Measurements from ENCODE around the gene LCLAT1.

DNA sequence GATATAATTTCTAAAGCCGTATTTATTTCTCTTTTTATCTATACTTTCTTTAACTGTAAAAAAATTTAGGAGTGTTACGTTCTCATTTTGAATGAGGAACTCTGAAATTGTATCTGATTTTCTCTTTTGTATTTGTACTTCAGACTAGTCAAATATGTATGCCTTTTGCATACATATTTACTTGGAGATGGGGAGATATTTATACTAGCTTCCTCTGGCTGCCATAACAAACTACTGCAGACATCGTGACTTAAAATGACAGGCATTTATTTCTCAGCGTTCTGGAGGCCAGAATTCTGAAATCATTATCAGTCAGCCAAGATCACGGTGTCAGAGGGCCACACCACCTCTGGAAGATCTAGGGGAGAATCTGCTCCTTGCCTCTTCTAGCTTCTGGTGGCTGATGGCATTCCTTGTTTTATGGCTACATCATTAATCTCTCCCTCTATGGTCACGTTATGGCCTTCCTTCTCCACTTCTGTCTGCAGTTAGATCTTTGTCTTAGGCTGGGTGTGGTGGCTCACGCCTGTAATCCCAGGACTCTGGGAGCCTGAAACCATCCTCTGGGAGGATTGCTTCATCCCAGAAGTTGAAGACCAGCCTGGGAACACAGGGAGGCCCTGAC is 8.2 kb downstream of the LCLAT1 start:
- TF ChIP-seq, protein P1, sequence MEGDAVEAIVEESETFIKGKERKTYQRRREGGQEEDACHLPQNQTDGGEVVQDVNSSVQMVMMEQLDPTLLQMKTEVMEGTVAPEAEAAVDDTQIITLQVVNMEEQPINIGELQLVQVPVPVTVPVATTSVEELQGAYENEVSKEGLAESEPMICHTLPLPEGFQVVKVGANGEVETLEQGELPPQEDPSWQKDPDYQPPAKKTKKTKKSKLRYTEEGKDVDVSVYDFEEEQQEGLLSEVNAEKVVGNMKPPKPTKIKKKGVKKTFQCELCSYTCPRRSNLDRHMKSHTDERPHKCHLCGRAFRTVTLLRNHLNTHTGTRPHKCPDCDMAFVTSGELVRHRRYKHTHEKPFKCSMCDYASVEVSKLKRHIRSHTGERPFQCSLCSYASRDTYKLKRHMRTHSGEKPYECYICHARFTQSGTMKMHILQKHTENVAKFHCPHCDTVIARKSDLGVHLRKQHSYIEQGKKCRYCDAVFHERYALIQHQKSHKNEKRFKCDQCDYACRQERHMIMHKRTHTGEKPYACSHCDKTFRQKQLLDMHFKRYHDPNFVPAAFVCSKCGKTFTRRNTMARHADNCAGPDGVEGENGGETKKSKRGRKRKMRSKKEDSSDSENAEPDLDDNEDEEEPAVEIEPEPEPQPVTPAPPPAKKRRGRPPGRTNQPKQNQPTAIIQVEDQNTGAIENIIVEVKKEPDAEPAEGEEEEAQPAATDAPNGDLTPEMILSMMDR (IDR thresholded peaks at IDR 0.05; ENCODE audit: borderline replicate concordance, extremely low read depth, low read length, poor library complexity, severe bottlenecking) = no peak
- no peak for TF ChIP-seq EZH2 (IDR thresholded peaks at IDR 0.05; ENCODE audit: borderline replicate concordance, low read depth, low read length, severe bottlenecking)

Measured in DND-41 (cell line).